GM19455 (cell line): ENCODE data around the gene SUN2.
A peak's percentile ranks its signal among the peaks of the same experiment; 100 is the strongest.

Experiments
- ATAC-seq: cut with Tn5 transposase; IDR thresholded peaks from one replicate; pipeline ENCODE4 v1.9.1; 2021; ENCODE audit not compliant: unreplicated experiment

Gene SUN2

GRCh38 chr22:38754751-38755154 lies 1.0 kb downstream of the SUN2 start:
- ATAC-seq, result no peak

DNA sequence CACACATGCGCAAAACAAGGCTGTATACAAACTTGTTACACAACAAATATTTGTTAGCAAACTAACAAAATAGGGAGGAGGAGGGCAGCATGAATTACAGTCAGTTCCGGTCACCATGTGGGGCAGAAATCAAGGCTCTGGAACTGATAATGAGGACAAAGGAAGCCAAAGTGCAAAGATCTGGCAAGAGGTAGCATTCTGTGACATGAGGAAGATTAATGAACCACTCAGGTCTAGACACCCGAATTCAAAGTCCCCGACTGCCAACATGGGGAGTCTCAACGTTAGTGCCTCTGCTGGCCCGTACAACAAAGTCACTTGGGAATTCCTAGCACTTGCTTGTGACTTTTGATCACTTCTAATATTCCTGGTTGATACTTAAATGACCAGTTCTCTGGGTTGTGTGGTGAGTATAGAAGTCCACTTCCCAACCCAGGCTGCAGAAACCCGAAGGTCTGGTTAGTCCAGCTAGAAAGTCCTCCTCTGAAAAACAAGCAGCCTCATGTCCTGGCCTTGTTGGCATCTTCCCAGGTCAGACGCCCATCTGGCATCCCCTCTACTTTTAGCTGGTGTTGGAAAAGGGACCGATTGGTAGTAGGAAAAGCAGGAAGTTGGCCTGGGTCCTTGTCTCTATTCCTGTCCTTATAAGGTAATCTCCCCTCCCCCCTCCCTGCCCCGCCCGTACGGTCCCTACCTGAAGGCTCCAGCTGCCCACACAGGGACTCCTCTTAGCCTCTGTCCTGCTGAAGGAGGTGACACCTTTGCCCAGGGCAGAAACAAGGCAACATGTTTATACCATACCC lies 1.6 kb downstream of the SUN2 start:
- ATAC-seq, result no peak

DNA sequence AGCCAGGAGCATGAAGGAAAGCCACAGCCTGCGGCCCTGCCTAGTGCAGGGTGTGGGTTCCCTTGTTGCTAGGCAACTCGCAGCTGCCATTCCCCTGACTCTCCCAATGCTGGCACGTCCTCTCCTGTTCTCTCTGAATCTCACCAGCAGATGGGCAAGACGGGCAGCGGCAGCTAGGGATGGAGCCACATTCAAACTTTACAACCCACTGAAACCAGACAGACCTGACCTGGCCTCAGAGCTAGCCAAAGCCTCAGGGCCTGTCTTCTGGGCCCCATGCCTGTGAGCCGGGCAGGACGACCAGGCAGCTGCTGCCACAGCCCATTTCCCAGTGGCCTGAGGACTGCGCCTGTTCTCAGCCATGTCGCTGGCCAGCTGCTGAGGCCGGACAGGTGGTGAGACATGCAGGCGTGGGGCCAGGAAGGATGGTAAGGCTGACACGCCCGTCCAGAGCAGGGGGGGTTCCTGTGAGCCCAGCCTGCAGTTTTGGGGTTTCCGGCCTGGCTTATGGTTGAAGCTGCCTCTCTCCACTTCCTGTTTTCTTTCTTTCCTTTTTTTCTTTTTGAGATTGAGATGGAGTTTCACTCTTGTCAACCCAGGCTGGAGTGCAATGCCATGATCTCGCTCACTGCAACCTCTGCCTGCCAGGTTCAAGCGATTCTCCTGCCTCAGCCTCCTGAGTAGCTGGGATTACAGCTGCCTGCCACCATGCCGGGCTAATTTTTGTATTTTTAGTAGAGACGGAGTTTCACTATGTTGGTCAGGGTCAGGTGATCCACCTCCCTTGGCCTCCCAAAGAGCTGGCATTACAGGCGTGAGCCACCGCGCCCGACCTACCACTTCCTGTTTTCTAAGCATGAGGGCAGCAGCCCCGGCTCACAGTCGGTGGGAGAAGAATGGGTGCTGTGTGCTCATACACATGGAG lies 4.1 kb downstream of the SUN2 start:
- ATAC-seq, result peak; percentile 40

- no peak for ATAC-seq
These were observed 4.8 kb downstream of the SUN2 start for GRCh38 chr22:38751066-38751421.

- ATAC-seq, result no peak
These were observed 5.2 kb downstream of the SUN2 start for GRCh38 chr22:38750638-38751037.

- no peak for ATAC-seq
These were observed 5.7 kb downstream of the SUN2 start for GRCh38 chr22:38750104-38750503.

GRCh38 chr22:38748487-38749136 lies 7.2 kb downstream of the SUN2 start:
- ATAC-seq, result no peak

DNA sequence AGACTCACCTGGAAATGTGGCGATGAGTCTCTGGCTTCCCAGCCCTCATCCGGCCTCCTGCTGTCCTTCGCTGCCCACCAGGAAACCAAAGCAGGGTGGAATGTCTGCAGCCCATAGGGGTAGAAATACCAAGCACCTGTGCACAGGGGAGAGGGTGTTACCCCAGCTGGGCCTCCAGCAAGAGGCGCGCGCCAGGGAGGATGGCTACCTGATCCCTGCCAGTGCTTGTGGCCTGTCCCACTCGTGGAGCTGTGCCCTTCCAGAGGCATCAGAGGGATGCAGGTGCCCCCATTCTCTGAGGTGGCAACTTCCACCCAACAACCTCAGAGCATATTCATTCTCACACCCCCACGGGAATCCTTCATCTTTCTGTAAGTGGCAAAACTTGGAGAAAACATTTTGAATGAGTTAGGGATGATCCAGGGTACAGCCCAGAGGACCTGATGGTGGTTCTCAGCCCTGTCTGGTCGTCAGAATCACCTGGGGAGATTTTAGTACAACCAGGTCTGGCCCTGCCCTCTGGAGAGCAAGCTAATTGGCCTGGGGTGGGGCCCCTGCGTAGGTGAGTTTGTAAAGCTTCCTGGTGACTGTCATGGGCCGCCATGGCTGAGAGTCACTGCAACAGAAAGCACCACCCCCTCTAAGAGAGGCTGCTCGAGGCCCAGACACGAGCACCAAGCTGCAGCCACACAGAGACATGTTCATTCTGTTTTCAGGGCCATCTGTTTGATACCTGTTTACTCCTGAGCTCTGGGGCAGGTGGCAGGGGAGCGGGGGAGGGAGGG lies 9.9 kb downstream of the SUN2 start:
- ATAC-seq, result no peak

DNA sequence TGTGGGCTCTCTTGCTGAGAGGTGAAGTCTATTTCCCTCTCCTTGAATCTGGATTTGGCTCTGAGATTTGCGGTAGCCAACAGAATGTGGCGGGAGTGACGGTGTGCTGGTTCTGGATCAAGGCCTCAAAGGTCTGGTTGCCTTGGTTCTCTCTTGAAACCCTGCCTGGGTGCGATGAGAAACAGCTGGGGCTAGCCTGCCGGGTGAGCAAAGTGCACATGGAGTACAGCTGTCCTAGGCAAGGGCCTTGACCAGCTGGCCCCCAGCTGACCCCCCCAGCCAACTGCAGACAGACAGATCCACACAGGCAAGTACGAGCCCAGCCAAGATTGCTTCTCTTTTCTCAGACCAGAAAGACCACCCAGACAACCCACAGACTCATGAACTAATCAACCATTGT lies 10.8 kb downstream of the SUN2 start:
- ATAC-seq, result no peak

- ATAC-seq, result no peak
These were observed 13.4 kb downstream of the SUN2 start for GRCh38 chr22:38742176-38742942.

DNA sequence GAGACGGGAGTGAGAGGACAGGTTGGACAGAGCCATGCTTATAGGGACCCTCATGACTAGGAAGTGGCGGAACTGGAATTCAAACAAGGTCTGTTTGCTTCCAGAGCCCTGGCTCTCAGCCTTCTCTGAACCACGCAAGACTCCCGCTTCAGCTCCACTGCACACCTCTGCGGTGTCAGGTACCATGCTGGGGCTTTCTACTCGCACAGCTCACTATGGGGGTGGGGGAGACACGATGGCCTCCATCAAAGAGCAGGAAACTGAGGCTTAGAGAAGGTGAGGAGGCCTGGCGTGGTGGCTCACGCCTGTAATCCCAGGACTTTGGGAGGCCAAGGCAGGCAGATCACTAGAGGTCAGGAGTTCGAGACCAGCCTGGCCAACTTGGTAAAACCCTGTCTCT lies 14.2 kb downstream of the SUN2 start:
- ATAC-seq, result no peak

DNA sequence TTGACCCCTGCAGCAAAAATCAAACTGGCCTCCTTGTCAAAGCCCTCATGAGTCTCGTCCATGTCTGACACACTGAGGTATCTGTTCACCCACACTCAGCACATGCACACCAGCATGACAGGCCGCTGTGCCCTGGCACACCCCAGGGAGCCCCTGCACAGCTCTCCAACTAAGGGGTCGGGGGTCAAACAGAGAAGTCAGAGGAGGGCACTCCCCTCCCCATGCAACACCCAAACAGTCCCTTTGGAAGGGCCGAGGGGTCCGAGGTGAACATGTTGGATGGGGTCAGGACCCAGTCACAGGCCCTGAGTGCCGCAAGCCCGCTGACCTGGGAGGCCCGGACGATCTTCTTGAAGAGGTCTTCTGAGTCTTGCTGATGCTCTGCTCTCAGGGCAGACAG lies 14.6 kb downstream of the SUN2 start:
- ATAC-seq, result no peak

DNA sequence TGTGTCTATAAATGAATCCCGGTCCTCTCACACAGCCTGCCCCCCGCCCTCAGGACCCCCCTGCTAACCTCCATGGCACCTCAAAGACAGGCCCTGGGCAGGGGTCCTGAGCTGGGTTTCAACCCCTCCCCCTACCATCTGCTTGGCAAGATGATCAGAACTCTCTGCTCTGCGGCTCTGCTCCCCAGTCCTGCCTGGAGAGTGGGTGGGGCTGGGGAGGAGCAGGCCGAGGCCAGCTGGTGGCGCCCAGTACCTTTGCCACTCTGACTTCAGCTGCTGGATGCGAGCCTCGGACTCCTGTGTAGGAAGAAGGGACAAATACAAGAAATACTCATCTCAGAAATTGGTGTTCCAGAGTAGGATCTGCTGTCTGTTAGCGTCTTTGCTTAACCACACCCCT lies 15.0 kb downstream of the SUN2 start:
- no peak for ATAC-seq

GRCh38 chr22:38740116-38740723 lies 15.6 kb downstream of the SUN2 start:
- no peak for ATAC-seq

GRCh38 chr22:38739300-38740055 lies 16.3 kb downstream of the SUN2 start:
- no peak for ATAC-seq

DNA sequence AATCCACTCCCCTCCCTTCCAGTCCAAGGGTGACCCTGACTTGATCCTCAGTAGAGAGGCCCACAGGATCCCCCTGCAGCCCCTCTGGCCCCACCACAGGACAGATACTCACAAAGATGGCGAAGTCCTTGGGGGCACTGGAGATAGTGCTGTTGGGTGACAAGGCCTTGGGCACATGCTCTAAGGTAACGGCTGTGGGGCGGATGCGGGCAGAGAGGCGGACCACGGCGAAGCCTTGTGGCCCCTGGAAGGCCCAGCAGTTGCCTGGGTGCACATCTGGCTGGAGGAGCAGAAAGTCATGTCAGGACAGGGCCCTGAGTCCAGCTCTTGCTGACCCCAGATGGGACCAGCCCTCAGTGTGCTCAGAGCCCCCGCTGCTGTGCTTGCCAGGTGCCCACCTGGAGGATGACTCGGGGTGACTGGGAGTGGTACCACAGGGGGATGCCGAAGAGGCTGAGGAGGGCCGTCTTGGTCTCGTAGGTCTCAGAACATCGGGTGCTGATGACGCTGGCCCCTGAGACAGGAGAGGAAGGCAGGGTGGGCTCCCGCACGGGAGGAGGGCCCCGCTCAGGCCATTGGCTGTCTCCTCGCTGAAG lies 17.2 kb downstream of the SUN2 start:
- no peak for ATAC-seq

- no peak for ATAC-seq
These were observed 18.3 kb downstream of the SUN2 start for GRCh38 chr22:38737302-38738060.

GRCh38 chr22:38736257-38736570 lies 19.6 kb downstream of the SUN2 start:
- no peak for ATAC-seq
